DND-41 (cell line): ENCODE results near the gene VWA3B.

Experiments
- ATAC-seq: fragments of 200-7000 bp; cut with Tn5 transposase; 3 replicates; pipeline ENCODE4 v1.9.1; 2021; ENCODE audit warnings: low read depth; ENCODE audit not compliant: insufficient read depth
- DNase-seq: peaks from one replicate; pipeline ENCODE4 v3.0.0-alpha.2; 2020
- H2AFZ ChIP-seq: 2 replicates; pipeline ENCODE4 v1.6.0; 2012; ENCODE audit warnings: low read depth, low read length
- H3K27ac ChIP-seq: 2 replicates; pipeline ENCODE4 v1.5.1; 2012; ENCODE audit warnings: low read length, inconsistent platforms
- H3K27me3 ChIP-seq: fragments of 200-600 bp; sonication (generic); 2 replicates; pipeline ENCODE4 v1.6.0; 2012; ENCODE audit warnings: low read length, mild to moderate bottlenecking, inconsistent platforms; ENCODE audit not compliant: insufficient read depth, poor library complexity
- H3K36me3 ChIP-seq: 2 replicates; pipeline ENCODE4 v1.5.1; 2012; ENCODE audit warnings: low read length, inconsistent platforms; ENCODE audit not compliant: insufficient read depth
- H3K4me1 ChIP-seq: 2 replicates; pipeline ENCODE4 v1.5.1; 2012; ENCODE audit warnings: mild to moderate bottlenecking, low read length; ENCODE audit not compliant: insufficient read depth
- H3K4me2 ChIP-seq: 2 replicates; pipeline ENCODE4 v1.6.0; 2012; ENCODE audit warnings: mild to moderate bottlenecking, moderate library complexity, low read length, inconsistent platforms; ENCODE audit not compliant: insufficient read depth
- H3K4me3 ChIP-seq, 2 experiments: fragments of 200-600 bp in 1 of 2; shearing (Covaris generic) in 1 of 2; 2 replicates each; pipeline ENCODE4 v1.5.1; 2012 to 2016; ENCODE audit warnings: inconsistent platforms in 2 of 2, low read length in 2 of 2, mild to moderate bottlenecking in 2 of 2, low read depth in 1 of 2, moderate library complexity in 1 of 2
- H3K79me2 ChIP-seq: 2 replicates; pipeline ENCODE4 v1.6.0; 2012; ENCODE audit warnings: low read length, inconsistent platforms; ENCODE audit not compliant: insufficient read depth
- H3K9ac ChIP-seq: 2 replicates; pipeline ENCODE4 v1.6.0; 2012; ENCODE audit warnings: low read depth, mild to moderate bottlenecking, inconsistent platforms, low read length, moderate library complexity
- H3K9me3 ChIP-seq: 2 replicates; pipeline ENCODE4 v1.5.1; 2012; ENCODE audit warnings: low read length, moderate library complexity, mild to moderate bottlenecking, inconsistent platforms; ENCODE audit not compliant: insufficient read depth, severe bottlenecking
- H4K20me1 ChIP-seq: 2 replicates; pipeline ENCODE4 v1.6.0; 2012; ENCODE audit warnings: low read length; ENCODE audit not compliant: insufficient read depth
- CTCF ChIP-seq: IDR thresholded peaks from 2 replicates; pipeline ENCODE4 v1.5.1; 2012; ENCODE audit warnings: borderline replicate concordance, low read length, moderate library complexity, mild to moderate bottlenecking; ENCODE audit not compliant: poor library complexity, severe bottlenecking; ENCODE audit errors: extremely low read depth
- EZH2 ChIP-seq: IDR thresholded peaks from 3 replicates; pipeline ENCODE4 v1.6.1; 2012; ENCODE audit warnings: borderline replicate concordance, low read depth, mild to moderate bottlenecking, moderate library complexity, low read length, inconsistent platforms; ENCODE audit not compliant: severe bottlenecking

The VWA3B gene

DNA sequence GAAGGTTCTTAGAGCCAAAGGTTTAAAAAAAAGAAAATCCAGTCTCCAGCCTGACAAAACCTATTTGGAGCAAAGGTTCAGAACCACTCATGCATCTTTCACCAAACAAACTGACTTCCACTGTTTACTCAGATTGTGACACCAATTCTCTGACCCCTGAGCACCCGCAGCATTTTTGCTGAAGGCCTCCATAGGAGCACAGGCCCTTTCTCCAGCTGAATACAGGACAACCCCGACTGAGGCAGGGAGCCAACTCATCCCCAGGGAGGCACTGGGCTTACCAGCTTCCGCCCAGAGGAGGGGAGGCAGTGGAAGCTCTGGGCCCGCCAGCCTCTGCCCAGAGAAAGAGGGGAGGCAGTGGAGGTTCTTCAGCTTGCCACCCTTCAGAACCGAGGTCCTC is 208.3 kb downstream of the VWA3B start:
- H3K4me3 ChIP-seq = no peak overlapping the region
- no peaks in the 10 kb centered on the region for H3K79me2 ChIP-seq
- no peak for ATAC-seq
- no peak overlapping the region for H3K9ac ChIP-seq
- no peaks in the 10 kb centered on the region for H4K20me1 ChIP-seq
- H2AFZ ChIP-seq = no peak overlapping the region
- H3K27me3 ChIP-seq = peaks cover 19% of the 10 kb centered on the region
- H3K4me1 ChIP-seq = no peaks in the 10 kb centered on the region
- H3K27ac ChIP-seq = no peak overlapping the region
- H3K9me3 ChIP-seq = no peaks in the 10 kb centered on the region
- no peak overlapping the region for H3K4me2 ChIP-seq
- DNase-seq = no peak
- TF ChIP-seq CTCF (no peak), EZH2 (no peak)
- no peaks in the 10 kb centered on the region for H3K36me3 ChIP-seq

DNA sequence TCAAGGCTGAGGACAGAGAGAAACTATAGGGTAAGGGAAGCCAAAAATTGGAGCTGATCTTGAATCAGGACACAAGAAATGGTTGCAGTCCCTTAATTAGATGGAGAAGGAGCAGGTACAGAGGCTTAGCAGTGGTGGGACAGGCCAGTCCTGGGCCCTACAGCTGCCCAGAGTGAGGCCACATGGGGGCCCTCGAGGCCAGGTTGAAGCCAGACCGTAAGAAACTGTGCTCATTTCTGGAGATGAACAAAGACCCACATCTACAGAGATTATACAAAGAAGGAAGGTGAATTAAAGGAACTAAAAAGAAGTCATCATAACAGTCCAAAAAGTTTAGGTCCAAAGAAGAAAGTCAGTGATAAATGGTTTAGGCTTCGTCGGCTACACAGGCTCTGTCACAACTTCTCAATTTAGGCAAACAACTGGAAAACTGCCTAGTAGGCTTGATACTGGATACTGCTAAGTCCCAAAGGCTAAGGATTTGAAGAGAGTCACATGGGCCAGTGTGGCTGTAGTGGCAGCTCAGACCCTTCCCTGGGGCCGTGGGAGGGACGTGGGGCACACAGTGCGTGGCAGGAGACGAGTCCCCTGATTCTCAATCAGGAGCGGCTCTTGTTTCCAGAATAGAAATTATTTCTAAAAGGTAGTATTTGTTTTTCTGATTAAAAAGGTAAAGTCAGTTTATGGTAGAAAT is 208.9 kb downstream of the VWA3B start:
- no peak overlapping the region for H3K4me3 ChIP-seq
- TF ChIP-seq EZH2 (no peak), CTCF (no peak)
- H3K36me3 ChIP-seq = no peaks in the 10 kb centered on the region
- ATAC-seq = no peak
- H3K4me1 ChIP-seq = no peaks in the 10 kb centered on the region
- H4K20me1 ChIP-seq = no peaks in the 10 kb centered on the region
- DNase-seq = no peak
- H3K9me3 ChIP-seq = no peaks in the 10 kb centered on the region
- H3K27me3 ChIP-seq = peaks cover 22% of the 10 kb centered on the region
- H3K27ac ChIP-seq = no peak overlapping the region
- H2AFZ ChIP-seq = no peak overlapping the region
- H3K4me2 ChIP-seq = no peak overlapping the region
- H3K79me2 ChIP-seq = no peaks in the 10 kb centered on the region
- no peak overlapping the region for H3K9ac ChIP-seq

GRCh38 chr2:98296440-98296839 is 209.5 kb downstream of the VWA3B start:
- H2AFZ ChIP-seq = no peak overlapping the region
- H3K27ac ChIP-seq = no peak overlapping the region
- H3K9me3 ChIP-seq = no peaks in the 10 kb centered on the region
- no peaks in the 10 kb centered on the region for H3K4me1 ChIP-seq
- no peak overlapping the region for H3K9ac ChIP-seq
- H3K36me3 ChIP-seq = no peaks in the 10 kb centered on the region
- H4K20me1 ChIP-seq = no peaks in the 10 kb centered on the region
- no peaks in the 10 kb centered on the region for H3K79me2 ChIP-seq
- no peak overlapping the region for H3K4me3 ChIP-seq
- peaks cover 22% of the 10 kb centered on the region for H3K27me3 ChIP-seq
- TF ChIP-seq EZH2 = no peak
- TF ChIP-seq CTCF = no peak
- no peak for ATAC-seq
- DNase-seq = no peak
- no peak overlapping the region for H3K4me2 ChIP-seq
